Measurements from ENCODE around the gene EGFLAM. TPM values are rescaled to one million over a fixed set of nuclear protein-coding genes. Genes with fewer than 3 reads are reported as not detected.

Gene EGFLAM
- total and polyA plus RNA-seq, 10 of the 15 experiments (the other 5 are each of a cell fraction or from before 2014, with no cell fraction given) = 0.37 TPM; not detected in 9

- no TSS peak for BruUV-seq (replicated peaks)
These were observed 88.8 kb downstream of the EGFLAM start for GRCh38 chr5:38347040-38347763.

More at GRCh38 chr5:38347040-38347763, 88.8 kb downstream of the EGFLAM start:
- H3K27ac ChIP-seq (ENCODE audit: control insufficient read depth, insufficient read depth) = no peak overlapping the region
- TF ChIP-seq CHD2 (IDR thresholded peaks at IDR 0.05; ENCODE audit: borderline replicate concordance, low read depth, low read length) (no peak), POU2F2 (IDR thresholded peaks at IDR 0.05; ENCODE audit: borderline replicate concordance, low read depth, low read length) (no peak), POLR2AphosphoS2 (IDR thresholded peaks at IDR 0.05; ENCODE audit: low read depth, low read length) (no peak), RAD21 (IDR thresholded peaks at IDR 0.05; ENCODE audit: insufficient read depth, low read depth, low read length) (no peak), KLF5 (IDR thresholded peaks at IDR 0.05; ENCODE audit: partially characterized antibody) (no peak), LARP7 (IDR thresholded peaks at IDR 0.05) (no peak), ZBTB11 (CRISPR knock-in tag; IDR thresholded peaks at IDR 0.05) (no peak), MEF2B (IDR thresholded peaks at IDR 0.05; ENCODE audit: partially characterized antibody, poor library complexity, severe bottlenecking) (no peak), BCL3 (IDR thresholded peaks at IDR 0.05; ENCODE audit: borderline replicate concordance, insufficient read depth, low read depth, low read length, poor library complexity, severe bottlenecking) (no peak), ZBTB4 (CRISPR knock-in tag; IDR thresholded peaks at IDR 0.05) (no peak), NRF1 (conservative IDR thresholded peaks at IDR 0.05; ENCODE audit: low read depth, low read length) (no peak)
- no peaks in the 10 kb centered on the region for H3K9me3 ChIP-seq (replicated peaks; ENCODE audit: control insufficient read depth, insufficient read depth, low read length)
- in situ Hi-C loops (cut with MboI) = no loop called here
- WGBS (ENCODE audit: insufficient coverage, insufficient replicate concordance, low lambda C conversion rate, missing lambda C conversion rate) = 29% methylated on average over 6 of the region's 6 CpGs
- H3K79me2 ChIP-seq (ENCODE audit: control insufficient read depth, insufficient read depth, low read length) = no peaks in the 10 kb centered on the region
- H3K27me3 ChIP-seq (replicated peaks in 1 of 2; ENCODE audit: control insufficient read depth in 2 of 2, insufficient read depth in 2 of 2, low read length in 1 of 2) = no peaks in the 10 kb centered on the region
- ChIA-PET RAD21 (ENCODE audit: unreplicated experiment) (no interaction called here), CTCF (no interaction called here), POLR2A (no interaction called here), SMC1A (ENCODE audit: uncharacterized antibody, unreplicated experiment) (no interaction called here)
- intact Hi-C loops (cut with micrococcal nuclease; ENCODE audit: unreplicated experiment) = no loop called here
- no peak overlapping the region for H3K4me3 ChIP-seq
- no peaks in the 10 kb centered on the region for H3K4me1 ChIP-seq (ENCODE audit: control insufficient read depth, insufficient read depth, low read length)
- no peak for ATAC-seq
- no peaks in the 10 kb centered on the region for H4K20me1 ChIP-seq (ENCODE audit: control insufficient read depth, insufficient read depth)
- no peak for FAIRE-seq
- H2AFZ ChIP-seq (ENCODE audit: control insufficient read depth, low read depth, low read length) = no peak overlapping the region
- no peak overlapping the region for H3K9ac ChIP-seq (ENCODE audit: control insufficient read depth, insufficient read depth, low read length)
- no peak for DNase-seq (ENCODE audit: low read depth, low spot score)
- H3K4me2 ChIP-seq (ENCODE audit: control insufficient read depth, insufficient read depth) = no peak overlapping the region
- H3K36me3 ChIP-seq (ENCODE audit: control insufficient read depth in 2 of 2, insufficient read depth in 2 of 2, low read length in 1 of 2) = no peaks in the 10 kb centered on the region

Data from GM12878 (cell line).